Activated CD4-positive, alpha-beta T cell treated with anti-CD3 and anti-CD28 coated beads, Interleukin-2, amount 50 U/mL, for 48 hours (primary cell): ENCODE results near the gene STXBP5L.
"Not testable (repeated sequence)": the region's sequence is repeated elsewhere in the genome, so short reads cannot be mapped to it uniquely, and the experiment has no call there.

Experiments
- DNase-seq, 2 experiments: peaks; one replicate each; pipeline ENCODE4 v3.0.0-alpha.2; 2020

The STXBP5L gene

GRCh38 chr3:120908030-120908794, at the start of gene STXBP5L:
TSS of gene STXBP5L (plus strand) at chr3:120908205. CDS start at chr3:120909579, 1,374 bp downstream.
- peak; percentile 64 to 71 for DNase-seq

GRCh38 chr3:120858521-120858920, 49.5 kb upstream of the STXBP5L start:
- no peak for DNase-seq

- no peak for DNase-seq
Measured at GRCh38 chr3:120864541-120864940, 43.5 kb upstream of the STXBP5L start.

GRCh38 chr3:120875507-120875906, 32.5 kb upstream of the STXBP5L start:
- DNase-seq = no peak

- no peak for DNase-seq
Measured at GRCh38 chr3:120875989-120876388, 32.0 kb upstream of the STXBP5L start.

- no peak for DNase-seq
Measured at GRCh38 chr3:120879411-120879810, 28.6 kb upstream of the STXBP5L start.

- DNase-seq = no peak
Measured at GRCh38 chr3:120892921-120893320, 15.1 kb upstream of the STXBP5L start.

- no peak for DNase-seq
Measured at GRCh38 chr3:120894316-120895057, 13.5 kb upstream of the STXBP5L start.

GRCh38 chr3:120901716-120902115, 6.3 kb upstream of the STXBP5L start:
- DNase-seq = not testable (repeated sequence)

GRCh38 chr3:120903221-120903620, 4.8 kb upstream of the STXBP5L start:
- no peak for DNase-seq

GRCh38 chr3:120907659-120908029, 361 bp upstream of the STXBP5L start:
- DNase-seq = no peak

GRCh38 chr3:120908795-120909601, 993 bp downstream of the STXBP5L start:
- no peak for DNase-seq

- DNase-seq = no peak
Measured at GRCh38 chr3:120909602-120909878, 1.5 kb downstream of the STXBP5L start.

- DNase-seq = no peak
Measured at GRCh38 chr3:120926146-120926545, 18.1 kb downstream of the STXBP5L start.

GRCh38 chr3:120928991-120929390, 21.0 kb downstream of the STXBP5L start:
- no peak for DNase-seq

GRCh38 chr3:120931593-120931992, 23.6 kb downstream of the STXBP5L start:
- no peak for DNase-seq

- DNase-seq = no peak
Measured at GRCh38 chr3:120956143-120956542, 48.1 kb downstream of the STXBP5L start.

GRCh38 chr3:120982608-120983320, 74.8 kb downstream of the STXBP5L start:
- no peak for DNase-seq

GRCh38 chr3:120983321-120983665, 75.3 kb downstream of the STXBP5L start:
- no peak for DNase-seq

- DNase-seq = no peak
Measured at GRCh38 chr3:120983841-120984240, 75.8 kb downstream of the STXBP5L start.

- no peak for DNase-seq
Measured at GRCh38 chr3:120985242-120985641, 77.2 kb downstream of the STXBP5L start.

GRCh38 chr3:120988994-120989393, 81.0 kb downstream of the STXBP5L start:
- DNase-seq = no peak

- DNase-seq = no peak
Measured at GRCh38 chr3:121018917-121019321, 110.9 kb downstream of the STXBP5L start.
